Right atrium auricular region (tissue), 2 donors: Measurements from ENCODE around the gene SYT15. TPM values are rescaled to one million over a fixed set of nuclear protein-coding genes. Genes with fewer than 3 reads are reported as not detected.

Experiments
- DNase-seq: peaks from one replicate; pipeline ENCODE4 v3.0.0-alpha.2; 2019; ENCODE audit warnings: low spot score
- H3K27ac ChIP-seq, 2 donors: fragments of 200-600 bp; sonication (generic); 1 replicate in 1 of 2; 2 replicates in 1 of 2; pipeline ENCODE4 v1.5.1; 2016 to 2019
- H3K27me3 ChIP-seq, 2 donors: fragments of 200-600 bp; sonication (generic); one replicate each; pipeline versions ENCODE4 v1.5.1 to v1.6.0; 2017 to 2019
- H3K36me3 ChIP-seq: fragments of 200-600 bp; sonication (generic); one replicate; pipeline ENCODE4 v1.5.1; 2016
- H3K4me1 ChIP-seq, 2 donors: fragments of 200-600 bp; sonication (generic); one replicate each; pipeline versions ENCODE4 v1.5.1 to v1.6.0; 2017 to 2019
- H3K4me3 ChIP-seq, 2 donors: fragments of 200-600 bp; sonication (generic); 1 replicate in 1 of 2; 2 replicates in 1 of 2; pipeline ENCODE4 v1.5.1; 2017 to 2019; ENCODE audit warnings: mild to moderate bottlenecking in 1 of 2, moderate library complexity in 1 of 2
- H3K9me3 ChIP-seq, 2 donors: fragments of 200-600 bp; sonication (generic); one replicate each; pipeline ENCODE4 v1.5.1; 2019
- CTCF ChIP-seq, 2 donors: fragments of 200-600 bp; sonication (generic); IDR thresholded peaks; one replicate each; pipeline ENCODE4 v1.5.1; 2019; ENCODE audit warnings: antibody characterized with exemption in 2 of 2
- total RNA-seq, 2 donors: library from RNA; depleted of rRNA; stranded (reverse); fragments of >200 nt; gene quantifications; one replicate each; pipeline ENCODE4 v1.1.0, GENCODE V29; 2016

The SYT15 gene
- total RNA-seq, 2 donors from 2014 or later: 1.5 to 2.7 TPM

DNA sequence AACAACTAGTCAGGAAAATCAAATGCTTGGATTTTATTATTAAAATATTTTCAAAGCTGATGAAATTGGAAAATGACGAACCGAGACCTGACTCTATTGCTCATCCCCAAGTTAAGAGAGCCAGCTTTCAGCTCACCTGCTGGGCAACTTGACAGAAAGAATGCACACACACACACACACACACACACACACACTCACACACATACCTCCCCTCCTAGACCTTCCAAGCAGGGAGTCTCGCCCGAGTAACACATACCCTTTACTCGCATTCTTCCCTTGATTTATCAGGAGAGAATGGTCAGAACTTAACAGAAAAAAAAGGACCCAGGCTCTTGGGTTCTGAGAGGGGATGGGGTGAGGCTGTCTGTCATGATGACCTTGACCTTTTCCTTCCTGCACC is 41.6 kb upstream of the SYT15 start:
- DNase-seq: no peak
- Histone ChIP-seq H3K4me3 (no peak overlapping the region), H3K36me3 (no peaks in the 10 kb centered on the region), H3K9me3 (no peaks in the 10 kb centered on the region), H3K4me1 (peaks cover 0 to 10% of the 10 kb centered on the region in 2 donors), H3K27me3 (no peaks in the 10 kb centered on the region), H3K27ac (no peak overlapping the region)
- TF ChIP-seq CTCF (IDR thresholded peaks at IDR 0.05): no peak

DNA sequence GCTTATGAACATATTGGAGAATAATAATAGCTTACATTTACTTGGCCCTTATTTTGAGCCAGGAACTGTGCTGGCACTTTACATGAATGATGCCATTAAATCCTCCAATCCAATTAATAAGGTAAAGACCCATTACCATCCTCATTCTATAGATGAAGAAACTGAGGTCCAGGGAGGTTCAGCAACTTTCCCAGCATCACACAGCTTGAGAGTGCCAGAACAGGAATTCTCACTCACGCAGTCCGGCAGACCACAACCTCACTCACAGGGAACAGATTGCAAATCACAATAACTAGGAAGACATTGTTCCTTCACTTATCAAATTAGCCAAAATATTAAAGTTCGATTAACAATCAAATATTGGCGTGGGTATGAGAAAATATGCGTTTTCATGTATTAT is 40.8 kb upstream of the SYT15 start:
- no peak for TF ChIP-seq CTCF (IDR thresholded peaks at IDR 0.05)
- peaks cover 0 to 10% of the 10 kb centered on the region in 2 donors for H3K4me1 ChIP-seq
- no peak overlapping the region for H3K27ac ChIP-seq
- no peaks in the 10 kb centered on the region for H3K27me3 ChIP-seq
- no peaks in the 10 kb centered on the region for H3K9me3 ChIP-seq
- DNase-seq: no peak
- no peak overlapping the region for H3K4me3 ChIP-seq
- H3K36me3 ChIP-seq: no peaks in the 10 kb centered on the region

DNA sequence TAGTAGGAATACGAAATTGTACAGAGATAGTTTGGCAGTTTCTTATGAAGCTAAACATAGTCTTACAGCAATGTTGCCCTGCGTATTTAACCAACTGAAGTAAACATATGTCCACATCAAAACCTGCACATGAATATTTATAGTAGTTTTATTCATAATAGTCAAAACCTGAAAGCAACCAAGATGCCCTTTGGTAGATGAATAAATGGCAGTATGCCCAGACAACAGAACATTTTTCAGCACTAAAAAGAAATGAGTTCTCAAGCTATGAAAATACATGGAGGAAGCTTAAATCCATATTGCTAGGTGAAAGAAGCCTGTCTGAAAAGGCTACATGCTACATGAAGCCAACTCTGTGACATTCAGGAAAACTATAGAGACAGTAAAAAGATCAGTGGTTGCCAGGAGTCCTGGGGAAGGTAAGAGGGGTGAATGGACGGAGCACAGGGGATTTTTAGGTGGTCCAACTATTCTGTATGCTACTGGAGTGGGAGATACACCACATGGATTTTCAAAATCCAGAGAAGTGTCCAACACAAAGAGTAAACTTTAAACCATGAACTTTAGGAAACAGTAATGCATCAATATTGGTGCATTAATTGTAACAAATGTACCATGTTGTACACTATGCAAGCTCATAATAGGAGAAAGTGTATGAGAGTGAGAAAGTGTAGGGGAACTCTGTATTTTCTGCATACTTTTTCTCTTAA is 40.1 kb upstream of the SYT15 start:
- Histone ChIP-seq H3K36me3 (no peaks in the 10 kb centered on the region), H3K27me3 (no peaks in the 10 kb centered on the region)
- DNase-seq: no peak

DNA sequence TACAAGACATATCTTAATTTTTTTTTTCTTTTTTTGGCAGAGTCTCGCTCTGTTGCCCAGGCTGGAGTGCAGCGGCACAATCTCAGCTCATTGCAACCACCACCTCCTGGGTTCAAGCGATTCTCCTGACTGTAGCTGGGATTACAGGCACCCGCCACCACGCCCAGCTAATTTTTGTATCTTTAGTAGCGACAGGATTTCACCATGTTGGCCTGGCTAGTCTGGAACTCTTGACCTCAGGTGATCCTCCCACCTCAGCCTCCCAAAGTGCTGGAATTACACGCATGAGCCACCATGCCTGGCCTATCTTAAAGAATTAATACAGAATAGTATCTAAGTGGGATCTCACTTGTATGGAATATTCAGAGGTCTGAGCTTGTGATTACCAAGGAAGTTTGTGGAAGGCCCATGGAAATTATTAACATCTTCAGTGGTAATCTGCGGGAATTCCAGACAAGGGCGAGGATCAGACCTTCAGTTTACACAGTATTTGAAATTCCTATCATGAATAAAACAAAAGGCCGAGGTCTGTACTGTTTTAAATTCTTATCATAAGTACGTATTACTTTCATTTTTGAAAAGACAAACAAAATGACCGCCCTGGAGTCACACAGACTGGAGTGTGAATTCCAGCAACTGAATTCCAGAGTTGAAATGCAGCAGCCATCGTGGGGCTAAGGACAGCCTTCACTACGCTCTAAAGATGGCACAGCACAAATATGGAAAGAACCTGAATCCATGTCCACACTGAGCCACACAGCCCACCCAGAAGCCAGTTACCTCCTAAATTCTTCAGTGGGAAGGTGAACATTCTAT is 39.1 kb upstream of the SYT15 start:
- Histone ChIP-seq H3K27me3 (no peaks in the 10 kb centered on the region), H3K4me1 (peaks cover 0 to 10% of the 10 kb centered on the region in 2 donors), H3K9me3 (no peaks in the 10 kb centered on the region), H3K27ac (no peak overlapping the region), H3K4me3 (no peak overlapping the region), H3K36me3 (no peaks in the 10 kb centered on the region)
- TF ChIP-seq CTCF (IDR thresholded peaks at IDR 0.05): no peak
- DNase-seq: no peak

More for the DNA sequence above, 40.1 kb upstream of the SYT15 start:
- H3K9me3 ChIP-seq: no peaks in the 10 kb centered on the region
- no peak overlapping the region for H3K27ac ChIP-seq
- no peak overlapping the region for H3K4me3 ChIP-seq
- H3K4me1 ChIP-seq: peaks cover 0 to 10% of the 10 kb centered on the region in 2 donors
- no peak for TF ChIP-seq CTCF (IDR thresholded peaks at IDR 0.05)

DNA sequence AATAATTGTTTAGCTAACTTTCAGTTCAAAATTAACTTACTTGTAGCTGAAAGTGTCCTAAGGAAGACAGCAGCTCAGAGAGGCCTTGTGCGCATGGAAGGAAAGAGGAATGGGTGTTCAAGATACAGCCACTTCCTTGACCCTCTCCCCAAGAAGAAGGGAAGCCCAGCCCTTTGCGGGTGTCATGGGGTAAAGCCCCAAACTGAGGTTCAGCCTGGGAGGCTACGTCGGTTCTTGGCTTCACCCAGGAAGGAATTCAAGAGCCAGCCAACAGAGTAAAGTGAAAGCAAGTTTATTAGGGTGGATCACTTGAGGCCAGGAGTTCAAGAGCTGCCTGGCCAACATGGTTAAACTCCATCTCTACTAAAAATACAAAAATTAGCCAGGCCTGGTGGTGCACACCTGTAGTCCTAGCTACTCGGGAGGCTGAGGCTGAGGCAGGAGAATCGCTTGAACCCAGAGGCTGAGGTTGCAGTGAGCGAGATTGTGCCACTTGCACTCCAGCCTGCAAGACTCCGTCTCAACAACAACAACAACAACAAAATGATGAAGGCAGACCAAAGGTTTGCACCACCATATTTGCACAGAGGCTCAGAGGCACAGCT is 38.4 kb upstream of the SYT15 start:
- Histone ChIP-seq H3K9me3 (no peaks in the 10 kb centered on the region), H3K27me3 (no peaks in the 10 kb centered on the region), H3K36me3 (no peaks in the 10 kb centered on the region), H3K4me1 (peaks cover 0 to 10% of the 10 kb centered on the region in 2 donors), H3K4me3 (peak overlapping the region in 1 of 2 donors; percentile 37), H3K27ac (no peak overlapping the region)
- no peak for TF ChIP-seq CTCF (IDR thresholded peaks at IDR 0.05)
- no peak for DNase-seq
